H1 (cell line): Measurements from ENCODE around the gene HID1. TPM values are rescaled to one million over a fixed set of nuclear protein-coding genes. Genes with fewer than 3 reads are reported as not detected.

Experiments
- CTCF ChIA-PET: fragments of 300-600 bp; sonication (Branson Sonifier 250); formaldehyde crosslinking; loops from one replicate; lab custom pipeline; 2021; ENCODE audit not compliant: partially characterized antibody; lab: Charles Lee
- POLR2A ChIA-PET: fragments of 300-600 bp; sonication (Branson Sonifier 250); formaldehyde crosslinking; loops from one replicate; lab custom pipeline; 2021; ENCODE audit warnings: inconsistent platforms; ENCODE audit not compliant: partially characterized antibody; lab: Charles Lee
- DNase-seq, 2 experiments: peaks; one replicate each; pipeline versions ENCODE4 v3.0.0 to v3.0.0-alpha.2; 2010 to 2022; ENCODE audit warnings: low spot score in 2 of 2, low read depth in 1 of 2, mixed read lengths in 1 of 2
- FAIRE-seq: peaks from 2 replicates; lab custom pipeline; 2011; peaks lifted over from hg19 to GRCh38; lab: Jason Lieb, UNC
- H2AFZ ChIP-seq: 2 replicates; pipeline ENCODE4 v1.8.1; 2012; ENCODE audit warnings: low read length, inconsistent platforms
- H2AK5ac ChIP-seq: 2 replicates; pipeline ENCODE4 v1.6.1; 2013; ENCODE audit warnings: low read depth, low read length
- H2BK120ac ChIP-seq: replicated peaks from 2 replicates; pipeline ENCODE3; 2013; ENCODE audit warnings: low read depth, low read length, inconsistent platforms
- H2BK12ac ChIP-seq: 2 replicates; pipeline ENCODE4 v1.6.1; 2013; ENCODE audit warnings: low read depth, low read length
- H2BK15ac ChIP-seq: 2 replicates; pipeline ENCODE4 v1.6.1; 2013; ENCODE audit warnings: low read length
- H2BK20ac ChIP-seq: 2 replicates; pipeline ENCODE4 v1.6.1; 2013; ENCODE audit warnings: low read length
- H2BK5ac ChIP-seq: 2 replicates; pipeline ENCODE4 v1.6.1; 2013; ENCODE audit warnings: low read depth, low read length
- H3K14ac ChIP-seq: 2 replicates; pipeline ENCODE4 v1.6.1; 2013; ENCODE audit warnings: inconsistent platforms; ENCODE audit not compliant: insufficient read length
- H3K18ac ChIP-seq: 2 replicates; pipeline ENCODE4 v1.6.1; 2013; ENCODE audit warnings: low read length; ENCODE audit errors: extremely low read depth
- H3K23ac ChIP-seq: 2 replicates; pipeline ENCODE4 v1.6.1; 2013; ENCODE audit warnings: inconsistent platforms; ENCODE audit not compliant: insufficient read length
- H3K23me2 ChIP-seq: 2 replicates; pipeline ENCODE4 v1.6.1; 2013; ENCODE audit warnings: low read depth, low read length
- H3K27ac ChIP-seq: 2 replicates; pipeline ENCODE4 v1.6.1; 2011; ENCODE audit warnings: low read depth, low read length, inconsistent platforms
- H3K27me3 ChIP-seq, 4 experiments: replicated peaks in 1 of 4; 1 replicate in 1 of 4; 2 replicates in 3 of 4; pipeline versions ENCODE4 v1.6.1 to v1.8.1; 2011 to 2013; ENCODE audit warnings: low read length in 3 of 4, mild to moderate bottlenecking in 3 of 4, inconsistent platforms in 2 of 4, mixed read lengths in 2 of 4, moderate library complexity in 1 of 4; ENCODE audit not compliant: control insufficient read depth in 3 of 4, insufficient read depth in 3 of 4; ENCODE audit errors: extremely low read depth in 1 of 4
- H3K36me3 ChIP-seq, 4 experiments: 2 replicates each; pipeline versions ENCODE4 v1.6.1 to v1.8.1; 2011 to 2013; ENCODE audit warnings: mild to moderate bottlenecking in 4 of 4, low read length in 3 of 4, moderate library complexity in 2 of 4, control low read depth in 1 of 4, inconsistent platforms in 1 of 4; ENCODE audit not compliant: insufficient read depth in 4 of 4, control insufficient read depth in 2 of 4
- H3K4ac ChIP-seq: replicated peaks from 2 replicates; pipeline ENCODE3; 2013; ENCODE audit warnings: low read length, low read depth, mixed read lengths, inconsistent platforms; ENCODE audit not compliant: insufficient read length
- H3K4me1 ChIP-seq, 4 experiments: replicated peaks in 1 of 4; 1 replicate in 1 of 4; 2 replicates in 3 of 4; pipeline versions ENCODE4 v1.6.1 to v1.8.1; 2011 to 2013; ENCODE audit warnings: low read length in 3 of 4, inconsistent platforms in 2 of 4, mixed read lengths in 1 of 4; ENCODE audit not compliant: insufficient read depth in 4 of 4, control insufficient read depth in 3 of 4
- H3K4me2 ChIP-seq, 2 experiments: 2 replicates each; pipeline versions ENCODE4 v1.6.1 to v1.8.1; 2011 to 2013; ENCODE audit warnings: low read depth in 2 of 2, low read length in 2 of 2, control low read depth in 1 of 2, inconsistent platforms in 1 of 2, mild to moderate bottlenecking in 1 of 2; ENCODE audit not compliant: insufficient read depth in 1 of 2
- H3K4me3 ChIP-seq, 4 experiments: fragments of 200-600, 300-600 bp in 1 of 4; sonication (generic), shearing (Covaris generic), sonication (Bioruptor Twin) in 1 of 4; 2 replicates each; pipeline versions ENCODE4 v1.5.1 to v1.8.1; 2011 to 2016; ENCODE audit warnings: low read length in 4 of 4, low read depth in 3 of 4, control low read depth in 2 of 4, inconsistent platforms in 2 of 4, mild to moderate bottlenecking in 2 of 4, mixed read lengths in 1 of 4, moderate library complexity in 1 of 4; ENCODE audit not compliant: insufficient read depth in 2 of 4; ENCODE audit errors: extremely low read depth in 1 of 4
- H3K56ac ChIP-seq: replicated peaks from 2 replicates; pipeline ENCODE3; 2013; ENCODE audit warnings: low read depth, mild to moderate bottlenecking, mixed read lengths, low read length, inconsistent platforms; ENCODE audit not compliant: insufficient read length
- H3K79me1 ChIP-seq: 2 replicates; pipeline ENCODE4 v1.6.1; 2013; ENCODE audit warnings: low read depth, low read length, control low read depth
- H3K79me2 ChIP-seq, 2 experiments: 2 replicates each; pipeline versions ENCODE4 v1.6.1 to v1.8.1; 2012 to 2013; ENCODE audit warnings: low read length in 2 of 2, mild to moderate bottlenecking in 2 of 2, inconsistent platforms in 1 of 2; ENCODE audit not compliant: insufficient read depth in 2 of 2, control insufficient read depth in 1 of 2
- H3K9ac ChIP-seq, 4 experiments: replicated peaks in 1 of 4; 1 replicate in 1 of 4; 2 replicates in 3 of 4; pipeline versions ENCODE4 v1.6.1 to v1.8.1; 2011 to 2013; ENCODE audit warnings: low read depth in 3 of 4, low read length in 3 of 4, control low read depth in 2 of 4, mild to moderate bottlenecking in 2 of 4, moderate library complexity in 2 of 4, inconsistent platforms in 1 of 4; ENCODE audit errors: extremely low read depth in 1 of 4
- H3K9me3 ChIP-seq, 2 experiments: 2 replicates each; pipeline versions ENCODE4 v1.6.1 to v1.8.1; 2012 to 2013; ENCODE audit warnings: mild to moderate bottlenecking in 2 of 2, moderate library complexity in 2 of 2, control low read depth in 1 of 2, inconsistent platforms in 1 of 2, low read depth in 1 of 2, low read length in 1 of 2, mixed read lengths in 1 of 2; ENCODE audit not compliant: insufficient read depth in 2 of 2
- H4K20me1 ChIP-seq, 2 experiments: replicated peaks in 1 of 2; 2 replicates each; pipeline versions ENCODE3 to v1.8.1; 2011 to 2013; ENCODE audit warnings: inconsistent platforms in 2 of 2, low read length in 2 of 2, mild to moderate bottlenecking in 1 of 2; ENCODE audit not compliant: insufficient read depth in 2 of 2, control insufficient read depth in 1 of 2
- H4K5ac ChIP-seq: 2 replicates; pipeline ENCODE4 v1.6.1; 2013; ENCODE audit warnings: low read length, low read depth, mixed read lengths, inconsistent platforms; ENCODE audit not compliant: insufficient read length
- H4K8ac ChIP-seq: 2 replicates; pipeline ENCODE4 v1.8.0; 2013; ENCODE audit warnings: mild to moderate bottlenecking, moderate library complexity, low read length, inconsistent platforms; ENCODE audit not compliant: insufficient read depth; ENCODE audit errors: extremely low read depth
- H4K91ac ChIP-seq: replicated peaks from 2 replicates; pipeline ENCODE3; 2013; ENCODE audit warnings: low read length, mixed read lengths, inconsistent platforms; ENCODE audit not compliant: insufficient read length
- ASH2L ChIP-seq: fragments of 200-600, 300-600 bp; sonication (generic); IDR thresholded peaks from one replicate; pipeline ENCODE4 v1.7.1; 2017; ENCODE audit warnings: low read length
- BCL11A ChIP-seq, 2 experiments: IDR thresholded peaks; one replicate each; pipeline ENCODE4 v1.6.1; 2011; ENCODE audit warnings: low read depth in 2 of 2, low read length in 2 of 2, mild to moderate bottlenecking in 2 of 2
- BRCA1 ChIP-seq: IDR thresholded peaks from 2 replicates; pipeline ENCODE4 v1.6.1; 2012; ENCODE audit warnings: low read depth, low read length, improper control_type of control experiment
- EGR1 ChIP-seq: IDR thresholded peaks from 2 replicates; pipeline ENCODE4 v1.6.1; 2011; ENCODE audit warnings: low read depth, low read length, borderline replicate concordance
- GTF2F1 ChIP-seq: IDR thresholded peaks from 2 replicates; pipeline ENCODE4 v1.6.1; 2012; ENCODE audit warnings: low read depth, low read length, improper control_type of control experiment, borderline replicate concordance
- HDAC6 ChIP-seq: IDR thresholded peaks from one replicate; pipeline ENCODE4 v1.7.1; 2012; ENCODE audit warnings: low read depth, mild to moderate bottlenecking, inconsistent platforms, low read length, moderate library complexity
- MAFK ChIP-seq: IDR thresholded peaks from 2 replicates; pipeline ENCODE4 v1.6.1; 2012; ENCODE audit warnings: low read depth, mild to moderate bottlenecking, improper control_type of control experiment, low read length
- NANOG ChIP-seq: IDR thresholded peaks from 2 replicates; pipeline ENCODE4 v1.6.1; 2011; ENCODE audit warnings: low read length, low read depth, mild to moderate bottlenecking, inconsistent platforms; ENCODE audit not compliant: insufficient read depth, poor library complexity, severe bottlenecking
- RAD21 ChIP-seq, 2 experiments: IDR thresholded peaks in 1 of 2; conservative IDR thresholded peaks in 1 of 2; 2 replicates each; pipeline ENCODE4 v1.6.1; 2011; ENCODE audit warnings: low read depth in 2 of 2, low read length in 2 of 2, improper control_type of control experiment in 1 of 2, inconsistent platforms in 1 of 2, mild to moderate bottlenecking in 1 of 2, moderate library complexity in 1 of 2
- RFX5 ChIP-seq: IDR thresholded peaks from 2 replicates; pipeline ENCODE4 v1.6.1; 2011; ENCODE audit warnings: low read depth, low read length, improper control_type of control experiment, borderline replicate concordance
- SAP30 ChIP-seq: fragments of 300-600 bp; sonication (generic); IDR thresholded peaks from 2 replicates; pipeline ENCODE4 v1.7.1; 2012; ENCODE audit warnings: low read length, moderate library complexity, mild to moderate bottlenecking, inconsistent platforms; ENCODE audit not compliant: insufficient read depth, insufficient replicate concordance
- TEAD4 ChIP-seq: IDR thresholded peaks from 2 replicates; pipeline ENCODE4 v1.6.1; 2012; ENCODE audit warnings: low read depth, low read length, inconsistent platforms, mixed read lengths
- WGBS, 2 experiments: shearing (Covaris generic) in 1 of 2; methylation state at CpG; one replicate each; pipeline versions ENCODE4 v1.1.6 to v1.1.7; 2013 to 2015; ENCODE audit warnings: low lambda C conversion rate in 2 of 2, mixed read lengths in 2 of 2, inconsistent platforms in 1 of 2, low coverage in 1 of 2, missing lambda C conversion rate in 1 of 2; ENCODE audit not compliant: insufficient replicate concordance in 2 of 2, insufficient coverage in 1 of 2, insufficient read length in 1 of 2; ENCODE audit errors: extremely low coverage in 1 of 2, missing lambda C conversion rate in 1 of 2; 5-methylcytosine and 5-hydroxymethylcytosine counted together
- polyA plus RNA-seq, 7 experiments: library from polyadenylated mRNA; depleted of rRNA in 3 of 7; stranded (reverse) in 5 of 7; unstranded in 2 of 7; fragments of >200 nt in 5 of 7; fragments of 200-250 nt in 2 of 7; gene quantifications; 1 replicate in 5 of 7; 2 replicates in 1 of 7; 4 replicates in 1 of 7; pipeline versions ENCODE4 v1.2.1 to v1.2.3, GENCODE V29; 2011 to 2013; ENCODE audit warnings: missing spikeins in 2 of 7, mixed read lengths in 2 of 7
- total RNA-seq: library from RNA; stranded (reverse); fragmentation: NEBNext Ultra II Directional; extraction: Animal tissue kit (Norgen Biotek cat#: 25700); gene quantifications from 2 replicates; pipeline ENCODE4 v1.2.1, GENCODE V29; 2021

The HID1 gene
- total and polyA plus RNA-seq, 2 of the 8 experiments (the other 6 are each of a cell fraction or from before 2014, with no cell fraction given): 15.1 to 25.9 TPM

DNA sequence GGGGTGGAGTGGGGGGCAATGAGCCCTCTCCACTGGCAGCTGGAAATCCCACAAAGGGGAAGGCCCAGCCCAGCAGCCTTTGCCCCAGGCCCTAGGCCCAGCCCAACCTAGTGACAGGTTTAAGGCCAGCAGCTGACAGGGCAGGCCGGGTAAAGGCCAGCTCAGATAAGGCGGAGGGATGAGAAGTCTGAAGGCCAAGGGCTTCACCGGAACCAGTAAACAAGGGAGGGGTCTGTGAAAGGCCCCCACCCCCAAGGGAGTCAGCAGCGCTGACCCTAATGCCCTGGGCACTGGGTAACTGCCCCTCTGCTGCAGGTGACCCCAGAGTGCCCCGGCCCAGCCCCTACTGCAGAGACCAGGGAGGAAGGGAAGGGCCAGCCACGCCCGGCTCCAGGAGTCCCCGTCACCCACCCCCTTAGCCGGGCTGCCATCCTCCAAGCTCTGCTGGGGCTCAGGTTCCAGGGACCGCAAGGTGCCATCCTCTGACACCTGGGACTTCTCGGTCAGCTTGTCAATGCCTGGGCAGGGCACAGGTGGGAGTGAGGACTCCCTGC is 19.3 kb downstream of the HID1 start:
- H2BK15ac ChIP-seq: no peak overlapping the region
- WGBS, 2 experiments: 92% methylated on average over 6 of the region's 11 CpGs; no CpG with 5 or more reads in 1 of the 2 experiments
- FAIRE-seq (no peak), DNase-seq (no peak)
- no peak overlapping the region for H2BK20ac ChIP-seq
- H2AK5ac ChIP-seq: no peak overlapping the region
- H3K4me3 ChIP-seq: no peak overlapping the region
- no peak overlapping the region for H2AFZ ChIP-seq
- H2BK12ac ChIP-seq: no peak overlapping the region
- H3K79me2 ChIP-seq: no peaks in the 10 kb centered on the region
- CTCF ChIA-PET: interaction anchor here (0.7 to 49.9 kb wide), 5 partner anchors 2 to 110 kb away, joined by 5 to 1072 read pairs (median 345); partner anchors contain the start of genes MRPL58, OTOP2, OTOP3 and USH1G
- POLR2A ChIA-PET: interaction anchor here (1.4 kb wide), 2 partner anchors 29 to 135 kb away, joined by 3 to 4 read pairs; partner anchors contain the start of gene SLC16A5
- no peak overlapping the region for H4K91ac ChIP-seq
- H3K4me1 ChIP-seq: peaks cover 0 to 7% (median 2%) of the 10 kb centered on the region in 4 experiments; a peak in 4 of 7 replicates
- no peak overlapping the region for H2BK120ac ChIP-seq
- H3K27me3 ChIP-seq: peaks cover 0 to 3% (median 2%) of the 10 kb centered on the region in 4 experiments; a peak in 3 of 7 replicates
- no peak overlapping the region for H3K14ac ChIP-seq
- H3K27ac ChIP-seq: no peak overlapping the region
- H3K23ac ChIP-seq: no peak overlapping the region
- no peaks in the 10 kb centered on the region for H3K23me2 ChIP-seq
- no peak overlapping the region for H4K5ac ChIP-seq
- H3K4me2 ChIP-seq: no peak overlapping the region
- no peak overlapping the region; the same call in 1 of the 2 replicates for H4K8ac ChIP-seq
- no peak overlapping the region for H2BK5ac ChIP-seq
- peaks cover 0 to 2% of the 10 kb centered on the region in 2 experiments for H4K20me1 ChIP-seq
- no peak overlapping the region for H3K56ac ChIP-seq
- no peaks in the 10 kb centered on the region for H3K36me3 ChIP-seq
- no peak overlapping the region for H3K18ac ChIP-seq
- H3K9ac ChIP-seq: no peak overlapping the region
- no peaks in the 10 kb centered on the region for H3K9me3 ChIP-seq
- no peaks in the 10 kb centered on the region; the same call in 1 of the 2 replicates for H3K79me1 ChIP-seq
- H3K4ac ChIP-seq: no peak overlapping the region
- TF ChIP-seq MAFK (no peak), ASH2L (no peak), GTF2F1 (no peak), SAP30 (no peak), RAD21 (IDR thresholded peaks at IDR 0.05 in 1 of 2, conservative IDR thresholded peaks at IDR 0.05 in 1 of 2; ENCODE audit: low read depth in 2 of 2, low read length in 2 of 2) (no peak), BRCA1 (no peak), BCL11A (IDR thresholded peaks at IDR 0.05; ENCODE audit: low read depth in 2 of 2, low read length in 2 of 2) (no peak), HDAC6 (no peak), TEAD4 (no peak), EGR1 (no peak), RFX5 (no peak), NANOG (no peak)
